CD4-positive, CD25-positive, alpha-beta regulatory T cell (primary cell): ENCODE measurements around the gene HSF4. TPM values are rescaled to one million over a fixed set of nuclear protein-coding genes. Genes with fewer than 3 reads are reported as not detected.
A peak's percentile ranks its signal among the peaks of the same experiment; 100 is the strongest.

Experiments used
- ATAC-seq, 2 donors: fragments of 150-1000 bp; cut with Tn5 transposase; one replicate each; pipeline ENCODE4 v1.10.0; 2021; ENCODE audit warnings: low read depth in 2 of 2, moderate number of reproducible peaks in 2 of 2, moderate library complexity in 1 of 2
- DNase-seq, 3 donors: peaks; one replicate each; pipeline versions ENCODE4 v3.0.0 to v3.0.0-alpha.2; 2012 to 2022; ENCODE audit warnings: mixed read lengths in 1 of 3
- H3K27ac ChIP-seq: one replicate; pipeline ENCODE4 v1.7.0; 2013; ENCODE audit warnings: mild to moderate bottlenecking, low read length; ENCODE audit not compliant: insufficient read depth, poor library complexity, severe bottlenecking
- H3K27me3 ChIP-seq: one replicate; pipeline ENCODE4 v1.7.0; 2013; ENCODE audit warnings: low read length; ENCODE audit not compliant: control insufficient read depth, insufficient read depth
- H3K36me3 ChIP-seq: one replicate; pipeline ENCODE4 v1.7.0; 2013; ENCODE audit warnings: mild to moderate bottlenecking, low read length, moderate library complexity; ENCODE audit not compliant: control insufficient read depth, insufficient read depth
- H3K4me1 ChIP-seq: 2 replicates; pipeline ENCODE4 v1.7.0; 2013; ENCODE audit warnings: mild to moderate bottlenecking, low read length; ENCODE audit not compliant: insufficient read depth, control insufficient read depth, poor library complexity, severe bottlenecking
- H3K4me3 ChIP-seq: one replicate; pipeline ENCODE4 v1.7.0; 2013; ENCODE audit warnings: low read depth, mild to moderate bottlenecking, low read length, moderate library complexity
- H3K9me3 ChIP-seq, 2 experiments: 1 replicate in 1 of 2; 2 replicates in 1 of 2; pipeline ENCODE4 v1.7.0; 2013; ENCODE audit warnings: low read length in 2 of 2, mild to moderate bottlenecking in 1 of 2, moderate library complexity in 1 of 2; ENCODE audit not compliant: control insufficient read depth in 2 of 2
- H3K27ac Mint-ChIP-seq, 3 donors: one replicate each; pipeline ENCODE4 v1.8.0; 2020 to 2022; ENCODE audit warnings: mild to moderate bottlenecking in 3 of 3, mixed read lengths in 3 of 3, moderate library complexity in 2 of 3
- H3K27me3 Mint-ChIP-seq: one replicate; pipeline ENCODE4 v1.8.0; 2022; ENCODE audit warnings: mild to moderate bottlenecking, mixed read lengths
- H3K36me3 Mint-ChIP-seq: one replicate; pipeline ENCODE4 v1.8.0; 2020; ENCODE audit warnings: mixed read lengths
- H3K4me1 Mint-ChIP-seq, 4 donors: one replicate each; pipeline ENCODE4 v1.8.0; 2020 to 2022; ENCODE audit warnings: mixed read lengths in 4 of 4, mild to moderate bottlenecking in 1 of 4
- H3K4me3 Mint-ChIP-seq, 4 donors: one replicate each; pipeline ENCODE4 v1.8.0; 2020 to 2022; ENCODE audit warnings: mild to moderate bottlenecking in 4 of 4, mixed read lengths in 4 of 4, moderate library complexity in 3 of 4
- H3K9me3 Mint-ChIP-seq, 7 donors: one replicate each; pipeline ENCODE4 v1.8.0; 2020 to 2022; ENCODE audit warnings: mixed read lengths in 7 of 7, mild to moderate bottlenecking in 3 of 7, moderate library complexity in 2 of 7
- polyA plus RNA-seq, 4 donors: library from polyadenylated mRNA; unstranded; fragments of 300-500 nt; fragmentation: Illumina TruSeq; gene quantifications; one replicate each; pipeline ENCODE4 v1.2.3, GENCODE V29; 2021
- total RNA-seq: library from RNA; stranded (reverse); gene quantifications from one replicate; pipeline ENCODE4 v1.2.3, GENCODE V29; 2022

Gene HSF4
- total and polyA plus RNA-seq, 5 donors from 2014 or later, result 34.4 TPM; not detected in 4

DNA sequence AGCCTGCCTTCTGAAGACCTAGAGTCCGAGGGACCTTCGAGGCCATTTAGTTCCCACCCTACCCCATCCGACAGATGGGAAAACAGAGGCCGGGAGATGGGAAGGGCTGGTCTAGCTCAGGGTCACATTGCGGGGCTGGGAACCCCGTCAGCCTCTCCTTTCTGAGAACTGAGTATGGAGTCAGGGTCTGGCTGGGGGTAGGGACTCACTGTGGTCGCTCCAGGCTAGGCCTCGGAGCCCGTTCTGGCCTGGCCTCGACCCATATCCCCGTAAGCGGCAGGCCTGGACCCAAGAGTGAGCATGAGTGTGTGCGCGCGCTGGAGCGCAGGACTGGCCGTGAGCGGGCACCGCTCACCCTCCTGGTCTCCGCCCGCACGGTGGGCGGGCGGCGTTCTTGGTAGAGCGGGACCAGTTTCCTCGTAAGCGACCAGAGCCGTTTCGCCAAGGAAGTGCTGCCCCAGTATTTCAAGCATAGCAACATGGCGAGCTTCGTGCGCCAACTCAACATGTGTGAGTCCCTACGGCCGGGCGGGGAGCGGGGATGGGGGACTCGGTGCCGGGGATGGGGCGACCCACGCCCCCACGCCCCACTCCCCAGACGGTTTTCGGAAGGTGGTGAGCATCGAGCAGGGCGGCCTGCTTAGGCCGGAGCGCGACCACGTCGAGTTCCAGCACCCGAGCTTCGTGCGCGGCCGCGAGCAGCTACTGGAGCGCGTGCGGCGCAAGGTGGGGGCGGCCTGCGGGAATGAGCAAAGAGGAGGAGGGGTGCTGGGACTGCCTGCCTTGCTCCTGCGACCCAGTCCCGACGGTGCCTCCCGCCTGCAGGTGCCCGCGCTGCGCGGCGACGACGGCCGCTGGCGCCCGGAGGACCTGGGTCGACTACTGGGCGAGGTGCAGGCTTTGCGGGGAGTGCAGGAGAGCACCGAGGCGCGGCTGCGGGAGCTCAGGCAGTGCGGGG is 855 bp downstream of the HSF4 start:
- Histone ChIP-seq H3K4me1 (peaks cover 54% of the 10 kb centered on the region), H3K36me3 (no peaks in the 10 kb centered on the region), H3K27me3 (peaks cover 13% of the 10 kb centered on the region), H3K27ac (no peak overlapping the region), H3K9me3 (no peaks in the 10 kb centered on the region), H3K4me3 (no peak overlapping the region)
- H3K27ac Mint-ChIP-seq, result no peak overlapping the region
- no peak for ATAC-seq
- no peaks in the 10 kb centered on the region for H3K36me3 Mint-ChIP-seq
- H3K4me3 Mint-ChIP-seq, result peak overlapping the region; percentile 29 to 74 (median 62)
- H3K27me3 Mint-ChIP-seq, result peaks cover 78% of the 10 kb centered on the region
- peaks cover 4 to 42% (median 18%) of the 10 kb centered on the region in 4 donors for H3K4me1 Mint-ChIP-seq
- DNase-seq, result peak in 1 of 3 donors; percentile 56
- peaks cover 0 to 2% (median 0%) of the 10 kb centered on the region in 7 donors for H3K9me3 Mint-ChIP-seq

DNA sequence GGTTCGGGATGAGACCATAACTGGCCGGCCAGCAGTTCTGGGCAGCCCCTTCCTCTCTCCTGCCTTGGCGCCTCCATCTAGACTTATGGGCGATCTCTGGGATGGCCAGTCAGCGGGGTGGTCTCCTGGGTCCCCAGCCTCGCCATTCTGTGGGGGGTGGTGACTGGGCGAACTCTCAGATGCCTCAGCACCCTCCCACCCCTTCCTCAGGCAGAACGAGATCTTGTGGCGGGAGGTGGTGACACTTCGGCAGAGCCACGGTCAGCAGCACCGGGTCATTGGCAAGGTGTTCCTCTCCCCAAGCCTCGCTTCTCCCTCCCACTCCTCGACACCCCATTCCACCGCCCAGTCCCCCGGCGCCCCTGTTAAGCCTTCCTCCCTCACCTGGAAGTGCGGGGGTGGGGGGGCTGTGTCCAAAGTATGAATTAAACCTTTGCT is 1.6 kb downstream of the HSF4 start:
- no peak overlapping the region for H3K4me3 ChIP-seq
- peaks cover 52% of the 10 kb centered on the region for H3K4me1 ChIP-seq
- DNase-seq (no peak), ATAC-seq (no peak)
- Mint-ChIP-seq H3K9me3 (peaks cover 0 to 2% (median 0%) of the 10 kb centered on the region in 7 donors), H3K4me3 (peak overlapping the region in 1 of 4 donors; percentile 24), H3K4me1 (peaks cover 4 to 40% (median 12%) of the 10 kb centered on the region in 4 donors), H3K27ac (no peak overlapping the region), H3K36me3 (no peaks in the 10 kb centered on the region), H3K27me3 (peaks cover 76% of the 10 kb centered on the region)
- H3K27me3 ChIP-seq, result peaks cover 14% of the 10 kb centered on the region
- no peaks in the 10 kb centered on the region for H3K36me3 ChIP-seq
- H3K9me3 ChIP-seq, result no peaks in the 10 kb centered on the region
- no peak overlapping the region for H3K27ac ChIP-seq

GRCh38 chr16:67166598-67167168 is 2.1 kb downstream of the HSF4 start:
- H3K36me3 ChIP-seq, result no peaks in the 10 kb centered on the region
- peaks cover 52% of the 10 kb centered on the region for H3K4me1 ChIP-seq
- Mint-ChIP-seq H3K27me3 (peaks cover 80% of the 10 kb centered on the region), H3K27ac (peak overlapping the region in 1 of 3 donors; percentile 48), H3K36me3 (no peaks in the 10 kb centered on the region), H3K4me3 (peak overlapping the region in 1 of 4 donors; percentile 24), H3K9me3 (peaks cover 0 to 2% (median 0%) of the 10 kb centered on the region in 7 donors), H3K4me1 (peaks cover 4 to 37% (median 11%) of the 10 kb centered on the region in 4 donors)
- no peak for ATAC-seq
- no peaks in the 10 kb centered on the region for H3K9me3 ChIP-seq
- DNase-seq, result no peak
- H3K27ac ChIP-seq, result no peak overlapping the region
- no peak overlapping the region for H3K4me3 ChIP-seq
- H3K27me3 ChIP-seq, result peaks cover 19% of the 10 kb centered on the region

DNA sequence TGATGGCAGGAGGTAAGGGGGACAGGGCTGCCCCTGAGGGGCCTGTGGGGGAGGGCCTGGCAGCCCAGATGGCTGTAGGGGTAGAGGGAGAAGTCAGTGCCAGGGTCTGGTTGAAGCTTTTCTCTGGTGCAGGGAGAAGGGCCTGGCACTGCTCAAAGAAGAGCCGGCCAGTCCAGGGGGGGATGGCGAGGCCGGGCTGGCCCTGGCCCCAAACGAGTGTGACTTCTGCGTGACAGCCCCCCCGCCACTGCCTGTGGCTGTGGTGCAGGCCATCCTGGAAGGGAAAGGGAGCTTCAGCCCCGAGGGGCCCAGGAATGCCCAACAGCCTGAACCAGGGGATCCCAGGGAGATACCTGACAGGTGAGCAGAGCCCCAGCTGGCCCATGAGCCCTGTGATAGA is 3.0 kb downstream of the HSF4 start:
- Mint-ChIP-seq H3K9me3 (peaks cover 0 to 2% (median 0%) of the 10 kb centered on the region in 7 donors), H3K4me1 (peaks cover 0 to 30% (median 8%) of the 10 kb centered on the region in 4 donors), H3K36me3 (no peaks in the 10 kb centered on the region), H3K4me3 (peak overlapping the region in 2 of 4 donors; percentile 5 to 68), H3K27ac (no peak overlapping the region), H3K27me3 (peaks cover 78% of the 10 kb centered on the region)
- Histone ChIP-seq H3K27ac (no peak overlapping the region), H3K36me3 (no peaks in the 10 kb centered on the region), H3K4me1 (peaks cover 50% of the 10 kb centered on the region), H3K9me3 (no peaks in the 10 kb centered on the region), H3K4me3 (no peak overlapping the region), H3K27me3 (peaks cover 20% of the 10 kb centered on the region)
- DNase-seq (no peak), ATAC-seq (no peak)

DNA sequence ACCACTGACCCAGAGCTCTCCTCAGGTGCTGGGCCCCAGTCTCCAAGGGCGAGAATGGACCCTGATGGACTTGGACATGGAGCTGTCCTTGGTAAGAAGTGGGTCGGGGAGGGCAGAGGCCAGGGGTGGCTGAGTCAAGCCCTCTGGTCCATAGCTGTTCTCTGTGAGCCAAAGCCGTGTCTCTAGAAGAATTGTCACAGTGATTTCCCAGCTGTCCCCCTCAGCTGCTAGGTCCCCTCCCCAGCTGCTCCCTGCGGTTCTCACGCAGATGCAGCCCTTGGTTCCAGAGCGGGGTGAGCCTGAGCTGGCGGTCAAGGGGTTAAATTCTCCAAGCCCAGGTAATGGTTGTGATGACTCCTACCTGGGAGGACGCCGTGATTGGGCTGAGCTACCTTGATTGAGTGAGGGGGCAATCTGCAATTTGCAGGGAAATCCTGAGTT is 4.5 kb downstream of the HSF4 start:
- Mint-ChIP-seq H3K4me3 (peak overlapping the region in 1 of 4 donors; percentile 38), H3K9me3 (peaks cover 0 to 2% (median 0%) of the 10 kb centered on the region in 7 donors), H3K27me3 (peaks cover 84% of the 10 kb centered on the region)

DNA sequence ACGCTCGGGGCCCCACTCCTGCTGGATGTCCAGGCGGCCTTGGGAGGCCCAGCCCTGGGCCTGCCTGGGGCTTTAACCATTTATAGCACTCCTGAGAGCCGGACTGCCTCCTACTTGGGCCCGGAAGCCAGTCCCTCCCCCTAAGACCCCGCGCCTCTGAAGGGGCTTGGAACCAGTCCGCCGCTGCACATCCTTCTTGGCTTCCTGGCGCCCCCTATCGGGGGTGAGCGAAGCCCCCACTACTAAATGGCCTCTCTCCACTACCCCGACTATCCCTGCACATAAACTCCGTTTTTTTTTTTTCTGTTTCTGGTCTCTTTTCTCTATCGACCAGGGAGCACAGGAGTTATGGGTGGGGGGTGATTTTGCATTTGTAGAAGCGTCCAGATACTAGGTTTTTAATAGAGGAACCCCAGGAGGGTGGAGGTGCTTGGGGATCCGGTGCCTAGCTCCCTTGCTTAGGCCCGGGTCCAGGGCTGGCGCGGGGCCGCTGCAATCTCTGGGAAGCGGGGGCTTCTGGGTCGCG is 5.2 kb downstream of the HSF4 start:
- H3K27me3 Mint-ChIP-seq, result peaks cover 79% of the 10 kb centered on the region
- Histone ChIP-seq H3K36me3 (no peaks in the 10 kb centered on the region), H3K27ac (no peak overlapping the region), H3K4me1 (peaks cover 44% of the 10 kb centered on the region), H3K9me3 (no peaks in the 10 kb centered on the region), H3K4me3 (no peak overlapping the region), H3K27me3 (peaks cover 28% of the 10 kb centered on the region)
- DNase-seq, result peak in 1 of 3 donors; percentile 44
- H3K27ac Mint-ChIP-seq, result no peak overlapping the region
- H3K4me3 Mint-ChIP-seq, result peak overlapping the region in 3 of 4 donors; percentile 3 to 38 (median 5)
- no peaks in the 10 kb centered on the region for H3K36me3 Mint-ChIP-seq
- no peak for ATAC-seq
- H3K4me1 Mint-ChIP-seq, result peaks cover 5 to 34% (median 15%) of the 10 kb centered on the region in 4 donors
- H3K9me3 Mint-ChIP-seq, result peaks cover 0 to 2% (median 0%) of the 10 kb centered on the region in 7 donors

More for the DNA sequence above, 4.5 kb downstream of the HSF4 start:
- Histone ChIP-seq H3K36me3 (no peaks in the 10 kb centered on the region), H3K27ac (no peak overlapping the region), H3K9me3 (no peaks in the 10 kb centered on the region), H3K4me1 (peaks cover 43% of the 10 kb centered on the region), H3K27me3 (peaks cover 28% of the 10 kb centered on the region), H3K4me3 (no peak overlapping the region)
- ATAC-seq, result no peak
- peaks cover 5 to 36% (median 15%) of the 10 kb centered on the region in 4 donors for H3K4me1 Mint-ChIP-seq
- no peak overlapping the region for H3K27ac Mint-ChIP-seq
- no peaks in the 10 kb centered on the region for H3K36me3 Mint-ChIP-seq
- no peak for DNase-seq

GRCh38 chr16:67170168-67170948 is 5.8 kb downstream of the HSF4 start, which contains the start of gene NOL3:
Gene NOL3, plus strand, starts transcription at chr16:67170538.
- no peaks in the 10 kb centered on the region for H3K36me3 Mint-ChIP-seq
- H3K9me3 Mint-ChIP-seq, result peaks cover 0 to 2% (median 0%) of the 10 kb centered on the region in 7 donors
- H3K27me3 ChIP-seq, result peaks cover 28% of the 10 kb centered on the region
- no peak for ATAC-seq
- H3K36me3 ChIP-seq, result no peaks in the 10 kb centered on the region
- H3K4me3 Mint-ChIP-seq, result peak within 1 kb of the TSS; percentile 5 to 38 (median 10)
- no peaks in the 10 kb centered on the region for H3K9me3 ChIP-seq
- H3K4me1 ChIP-seq, result peaks cover 40% of the 10 kb centered on the region
- H3K4me3 ChIP-seq, result no peak within 1 kb of the TSS
- peaks cover 5 to 31% (median 14%) of the 10 kb centered on the region in 4 donors for H3K4me1 Mint-ChIP-seq
- no peak within 1 kb of the TSS for H3K27ac ChIP-seq
- DNase-seq, result peak in 1 of 3 donors; percentile 62
- peak within 1 kb of the TSS in 1 of 3 donors; percentile 26 for H3K27ac Mint-ChIP-seq
- H3K27me3 Mint-ChIP-seq, result peaks cover 75% of the 10 kb centered on the region
